Common myeloid progenitor, CD34-positive (primary cell): ENCODE results near the gene TMEM141.

Source experiments
- CTCF ChIA-PET: fragments of 350-600 bp; sonication (Branson Sonifier 250); formaldehyde crosslinking; loops from one replicate; lab custom pipeline; 2021; ENCODE audit warnings: antibody characterized with exemption; lab: Charles Lee
- POLR2A ChIA-PET: fragments of 350-600 bp; sonication (Branson Sonifier 250); formaldehyde crosslinking; loops from one replicate; lab custom pipeline; 2021; ENCODE audit warnings: antibody characterized with exemption; lab: Charles Lee
- DNase-seq, 3 donors: peaks; one replicate each; pipeline versions ENCODE4 v3.0.0 to v3.0.0-alpha.2; 2013
- H3K27ac ChIP-seq, 2 experiments: 1 replicate in 1 of 2; 2 replicates in 1 of 2; pipeline ENCODE4 v1.7.0; 2013; ENCODE audit warnings: inconsistent platforms in 2 of 2, low read length in 2 of 2, mild to moderate bottlenecking in 2 of 2, low read depth in 1 of 2, moderate library complexity in 1 of 2; ENCODE audit not compliant: severe bottlenecking in 2 of 2, insufficient read depth in 1 of 2, poor library complexity in 1 of 2
- H3K27me3 ChIP-seq, 5 experiments: replicated peaks in 2 of 5; 1 replicate in 3 of 5; 2 replicates in 2 of 5; pipeline versions ENCODE4 v1.6.1 to v1.7.0; 2013; ENCODE audit warnings: low read length in 4 of 5, mild to moderate bottlenecking in 2 of 5, moderate library complexity in 2 of 5, inconsistent platforms in 1 of 5; ENCODE audit not compliant: insufficient read depth in 5 of 5, control insufficient read depth in 4 of 5
- H3K36me3 ChIP-seq, 4 experiments: 1 replicate in 2 of 4; 2 replicates in 2 of 4; pipeline versions ENCODE4 v1.6.1 to v1.7.0; 2013; ENCODE audit warnings: low read length in 3 of 4, control low read depth in 1 of 4, mild to moderate bottlenecking in 1 of 4; ENCODE audit not compliant: control insufficient read depth in 4 of 4, insufficient read depth in 4 of 4
- H3K4me1 ChIP-seq, 4 experiments: 1 replicate in 3 of 4; 2 replicates in 1 of 4; pipeline versions ENCODE4 v1.6.1 to v1.7.1; 2013; ENCODE audit warnings: low read length in 3 of 4, mild to moderate bottlenecking in 3 of 4, control low read depth in 1 of 4, inconsistent platforms in 1 of 4, moderate library complexity in 1 of 4; ENCODE audit not compliant: control insufficient read depth in 4 of 4, insufficient read depth in 4 of 4; ENCODE audit errors: control extremely low read depth in 1 of 4
- H3K4me3 ChIP-seq, 7 experiments: 1 replicate in 4 of 7; 2 replicates in 3 of 7; pipeline versions ENCODE4 v1.5.1 to v1.7.0; 2013; ENCODE audit warnings: mild to moderate bottlenecking in 7 of 7, low read length in 6 of 7, moderate library complexity in 6 of 7, inconsistent platforms in 2 of 7, low read depth in 2 of 7, control low read depth in 1 of 7; ENCODE audit not compliant: insufficient read depth in 4 of 7, control insufficient read depth in 1 of 7; ENCODE audit errors: extremely low read depth in 1 of 7
- H3K9me3 ChIP-seq, 5 experiments: 1 replicate in 4 of 5; 2 replicates in 1 of 5; pipeline versions ENCODE4 v1.6.1 to v1.7.1; 2013; ENCODE audit warnings: low read length in 4 of 5, mild to moderate bottlenecking in 2 of 5, inconsistent platforms in 1 of 5, low read depth in 1 of 5, moderate library complexity in 1 of 5; ENCODE audit not compliant: control insufficient read depth in 4 of 5, insufficient read depth in 2 of 5; ENCODE audit errors: control extremely low read depth in 1 of 5
- WGBS: methylation state at CpG from one replicate; pipeline ENCODE4 v1.1.5; 2013; ENCODE audit not compliant: insufficient coverage; 5-methylcytosine and 5-hydroxymethylcytosine counted together

TMEM141 gene

GRCh38 chr9:136769710-136770191, 21.4 kb upstream of the TMEM141 start:
- POLR2A ChIA-PET: no interaction called here
- Histone ChIP-seq H3K27ac (no peak overlapping the region), H3K27me3 (no peaks in the 10 kb centered on the region), H3K36me3 (no peaks in the 10 kb centered on the region), H3K4me3 (no peak overlapping the region), H3K9me3 (peaks cover 0 to 4% (median 0%) of the 10 kb centered on the region in 5 experiments), H3K4me1 (peaks cover 0 to 8% (median 5%) of the 10 kb centered on the region in 4 experiments)
- CTCF ChIA-PET: interaction anchor here (0.6 to 10.8 kb wide), 5 partner anchors 9 to 24 kb away, joined by 3 to 75 read pairs (median 6); no protein-coding TSS in a partner anchor
- WGBS: 34% methylated on average over 4 of the region's 16 CpGs
- DNase-seq: peak; percentile 51 to 66 (median 64)

DNA sequence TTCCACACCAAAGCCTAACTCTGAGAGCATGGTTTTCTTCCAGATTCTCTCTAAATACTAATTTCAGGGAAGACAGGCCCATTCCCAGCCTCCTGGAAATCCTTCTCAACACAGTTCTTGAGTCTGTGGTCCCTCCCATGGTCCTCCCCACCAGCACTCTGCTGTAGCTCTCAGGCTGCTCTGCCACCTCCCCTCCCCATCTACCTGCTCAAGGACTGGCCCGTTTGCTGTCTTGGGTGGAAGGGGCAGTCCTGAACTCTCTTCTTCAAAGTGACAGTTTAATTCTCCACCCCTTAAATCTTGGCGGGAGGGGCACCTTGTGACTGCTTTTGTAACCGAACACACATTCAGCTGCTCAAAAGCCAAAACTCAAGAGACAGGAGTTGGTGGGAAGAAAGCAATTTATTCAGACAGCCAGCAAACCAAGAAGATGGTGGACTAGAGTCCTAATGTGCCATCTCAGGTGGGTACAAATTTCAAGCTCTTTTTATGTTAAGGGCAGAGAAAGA, 19.2 kb upstream of the TMEM141 start:
- Histone ChIP-seq H3K27me3 (no peaks in the 10 kb centered on the region), H3K9me3 (peaks cover 0 to 4% (median 0%) of the 10 kb centered on the region in 5 experiments), H3K36me3 (no peaks in the 10 kb centered on the region), H3K4me3 (no peak overlapping the region), H3K27ac (no peak overlapping the region), H3K4me1 (peaks cover 0 to 8% (median 5%) of the 10 kb centered on the region in 4 experiments)
- DNase-seq: no peak
- 88% methylated on average over 1 of the region's 3 CpGs for WGBS
- ChIA-PET POLR2A (interaction anchor here (0.7 kb wide), 1 partner anchor 306 kb away, joined by 6 read pairs; no protein-coding TSS in a partner anchor), CTCF (interaction anchor here (0.6 to 10.8 kb wide), 7 partner anchors 9 to 348 kb away, joined by 3 to 75 read pairs (median 3); partner anchors contain the start of genes AJM1 and LCN10)

GRCh38 chr9:136773386-136774044, 17.6 kb upstream of the TMEM141 start:
- CTCF ChIA-PET: interaction anchor here (0.5 to 10.8 kb wide), 3 partner anchors 11 to 26 kb away, joined by 3 to 75 read pairs (median 3); no protein-coding TSS in a partner anchor
- Histone ChIP-seq H3K27me3 (no peaks in the 10 kb centered on the region), H3K36me3 (no peaks in the 10 kb centered on the region), H3K4me3 (peak overlapping the region in 2 of 7 experiments; percentile 21 to 33), H3K27ac (no peak overlapping the region), H3K4me1 (peaks cover 0 to 8% (median 5%) of the 10 kb centered on the region in 4 experiments), H3K9me3 (peaks cover 0 to 4% (median 0%) of the 10 kb centered on the region in 5 experiments)
- POLR2A ChIA-PET: no interaction called here
- DNase-seq: peak; percentile 61 to 79 (median 76)
- 80% methylated on average over 7 of the region's 7 CpGs for WGBS

DNA sequence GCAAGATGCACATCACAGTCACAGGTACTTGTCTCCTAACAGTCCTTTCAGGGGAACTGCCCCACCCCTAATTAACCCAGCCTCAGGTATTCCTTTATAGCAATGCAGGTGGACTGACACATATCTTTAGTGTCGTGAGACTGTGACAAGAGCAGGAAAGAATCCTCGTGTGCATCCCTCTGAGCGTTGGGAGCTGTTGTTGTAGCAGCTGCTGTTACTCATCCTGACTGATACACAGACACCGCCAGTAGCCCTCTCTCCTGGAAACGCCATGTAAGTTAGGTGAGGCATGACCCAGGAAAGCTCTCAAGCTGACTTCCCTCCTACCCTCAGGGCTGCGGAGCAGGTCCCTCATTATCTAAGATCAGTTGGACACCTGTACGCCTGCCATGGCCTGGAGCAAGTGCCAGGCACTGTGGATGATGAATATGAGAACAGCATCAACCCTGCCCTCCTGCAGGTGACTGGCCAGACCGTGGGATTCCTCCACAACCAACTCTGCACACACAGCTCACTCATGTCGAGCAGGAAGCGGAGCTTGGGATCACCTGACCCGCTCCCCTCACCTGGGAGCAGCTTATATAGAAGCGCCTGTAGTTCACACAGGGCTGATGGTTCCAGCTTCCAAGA, 16.6 kb upstream of the TMEM141 start:
- Histone ChIP-seq H3K27ac (no peak overlapping the region), H3K36me3 (no peaks in the 10 kb centered on the region), H3K9me3 (peaks cover 0 to 4% (median 0%) of the 10 kb centered on the region in 5 experiments), H3K27me3 (no peaks in the 10 kb centered on the region), H3K4me3 (no peak overlapping the region), H3K4me1 (peaks cover 0 to 8% (median 5%) of the 10 kb centered on the region in 4 experiments)
- ChIA-PET POLR2A (no interaction called here), CTCF (interaction anchor here (0.5 to 10.8 kb wide), 5 partner anchors 8 to 27 kb away, joined by 3 to 75 read pairs (median 3); no protein-coding TSS in a partner anchor)
- WGBS: 98% methylated on average over 6 of the region's 12 CpGs
- no peak for DNase-seq

GRCh38 chr9:136775191-136775590, 16.0 kb upstream of the TMEM141 start:
- Histone ChIP-seq H3K9me3 (peaks cover 0 to 4% (median 0%) of the 10 kb centered on the region in 5 experiments), H3K4me1 (peaks cover 0 to 4% (median 4%) of the 10 kb centered on the region in 4 experiments), H3K27ac (no peak overlapping the region), H3K36me3 (no peaks in the 10 kb centered on the region), H3K27me3 (no peaks in the 10 kb centered on the region), H3K4me3 (no peak overlapping the region)
- POLR2A ChIA-PET: no interaction called here
- no peak for DNase-seq
- CTCF ChIA-PET: interaction anchor here (1.1 to 10.8 kb wide), 3 partner anchors 9 to 18 kb away, joined by 3 to 75 read pairs (median 4); no protein-coding TSS in a partner anchor
- WGBS: 97% methylated on average over 6 of the region's 6 CpGs

DNA sequence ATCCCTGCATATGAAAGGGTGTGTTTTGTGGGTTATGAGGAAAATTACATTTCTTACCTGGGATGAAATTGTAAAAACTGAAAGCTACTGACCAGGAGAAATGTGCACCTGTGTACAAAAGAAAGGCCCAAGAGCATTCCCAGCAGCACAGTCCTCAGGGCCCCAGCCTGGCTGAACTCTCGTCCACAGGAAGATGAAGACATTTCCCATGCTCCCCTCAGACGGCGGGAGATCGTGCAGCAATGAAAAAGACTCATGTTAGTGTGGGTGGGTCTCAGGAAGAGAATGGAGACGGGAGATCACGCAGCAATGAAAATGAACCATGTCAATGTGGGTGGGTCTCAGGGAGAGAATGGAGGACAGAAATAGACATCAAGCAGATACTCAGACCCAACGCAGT, 14.2 kb upstream of the TMEM141 start:
- DNase-seq: no peak
- Histone ChIP-seq H3K4me3 (no peak overlapping the region), H3K36me3 (no peaks in the 10 kb centered on the region), H3K9me3 (peaks cover 0 to 4% (median 0%) of the 10 kb centered on the region in 5 experiments), H3K27ac (no peak overlapping the region), H3K4me1 (peaks cover 0 to 4% (median 4%) of the 10 kb centered on the region in 4 experiments), H3K27me3 (no peaks in the 10 kb centered on the region)
- POLR2A ChIA-PET: no interaction called here
- 94% methylated on average over 7 of the region's 7 CpGs for WGBS
- CTCF ChIA-PET: interaction anchor here (0.6 to 3.7 kb wide), 8 partner anchors 8 to 223 kb away, joined by 3 to 26 read pairs (median 10); partner anchors contain the start of gene LCN15
